WERI-Rb-1 (cell line): ENCODE measurements around the gene TNFAIP8.

Experiments used
- DNase-seq: peaks from one replicate; pipeline ENCODE4 v3.0.0-alpha.2; 2020
- H3K27ac ChIP-seq: fragments of 250-450 bp; sonication (Bioruptor Pico); 2 replicates; pipeline ENCODE4 v1.5.1; 2020; ENCODE audit warnings: mild to moderate bottlenecking, moderate library complexity
- H3K27me3 ChIP-seq: fragments of 250-450 bp; sonication (Bioruptor Pico); 2 replicates; pipeline ENCODE4 v1.5.1; 2021; ENCODE audit warnings: mild to moderate bottlenecking, low read depth, moderate library complexity; ENCODE audit not compliant: insufficient read depth, severe bottlenecking
- H3K36me3 ChIP-seq: fragments of 250-450 bp; sonication (Bioruptor Pico); 2 replicates; pipeline ENCODE4 v1.5.1; 2020; ENCODE audit warnings: mild to moderate bottlenecking, moderate library complexity
- H3K4me3 ChIP-seq: 2 replicates; pipeline ENCODE4 v1.5.1; 2011; ENCODE audit warnings: low read depth, mild to moderate bottlenecking, control low read depth, low read length
- H3K9me3 ChIP-seq: fragments of 250-450 bp; sonication (Bioruptor Pico); 2 replicates; pipeline ENCODE4 v1.5.1; 2021; ENCODE audit warnings: mild to moderate bottlenecking, moderate library complexity; ENCODE audit not compliant: severe bottlenecking
- TF ChIP-seq, protein P1 (sequence below): IDR thresholded peaks from 2 replicates; pipeline ENCODE4 v1.5.1; 2011; ENCODE audit warnings: low read depth, mild to moderate bottlenecking, control low read depth, inconsistent platforms, low read length

The TNFAIP8 gene

DNA sequence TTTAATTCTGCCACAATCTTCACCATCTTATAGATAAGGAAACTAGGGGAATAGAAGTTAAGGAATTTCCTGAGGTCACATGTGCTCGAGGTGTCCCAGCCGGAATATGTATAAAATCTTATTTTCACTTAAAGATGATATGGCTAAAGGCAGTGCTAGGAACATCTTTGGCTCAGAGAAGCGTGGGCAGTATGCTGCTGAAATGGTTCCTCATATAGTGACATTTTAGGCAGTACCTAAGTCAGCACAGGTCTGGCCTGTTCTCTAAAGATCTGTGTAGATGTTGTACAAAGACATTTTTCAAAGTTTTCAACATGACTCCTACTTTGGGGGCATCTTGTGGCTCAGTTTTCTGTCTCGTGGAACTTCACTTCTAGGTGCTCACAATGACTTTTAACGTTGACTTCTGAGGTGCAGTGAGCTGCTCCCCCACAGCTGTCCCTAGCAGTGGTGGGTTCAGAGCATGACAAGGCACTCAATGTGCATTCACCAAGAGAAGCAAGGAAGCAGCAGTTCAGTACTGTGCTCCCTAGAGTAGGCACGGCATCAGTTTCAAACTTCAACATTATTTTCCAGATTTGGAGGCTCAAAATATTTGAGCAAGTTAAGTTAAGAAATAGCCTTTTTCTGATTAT, 40.3 kb downstream of the TNFAIP8 start:
- Histone ChIP-seq H3K36me3 (peaks cover 6% of the 10 kb centered on the region), H3K9me3 (no peaks in the 10 kb centered on the region), H3K4me3 (no peak overlapping the region), H3K27ac (no peak overlapping the region), H3K27me3 (no peaks in the 10 kb centered on the region)
- TF ChIP-seq, protein P1, sequence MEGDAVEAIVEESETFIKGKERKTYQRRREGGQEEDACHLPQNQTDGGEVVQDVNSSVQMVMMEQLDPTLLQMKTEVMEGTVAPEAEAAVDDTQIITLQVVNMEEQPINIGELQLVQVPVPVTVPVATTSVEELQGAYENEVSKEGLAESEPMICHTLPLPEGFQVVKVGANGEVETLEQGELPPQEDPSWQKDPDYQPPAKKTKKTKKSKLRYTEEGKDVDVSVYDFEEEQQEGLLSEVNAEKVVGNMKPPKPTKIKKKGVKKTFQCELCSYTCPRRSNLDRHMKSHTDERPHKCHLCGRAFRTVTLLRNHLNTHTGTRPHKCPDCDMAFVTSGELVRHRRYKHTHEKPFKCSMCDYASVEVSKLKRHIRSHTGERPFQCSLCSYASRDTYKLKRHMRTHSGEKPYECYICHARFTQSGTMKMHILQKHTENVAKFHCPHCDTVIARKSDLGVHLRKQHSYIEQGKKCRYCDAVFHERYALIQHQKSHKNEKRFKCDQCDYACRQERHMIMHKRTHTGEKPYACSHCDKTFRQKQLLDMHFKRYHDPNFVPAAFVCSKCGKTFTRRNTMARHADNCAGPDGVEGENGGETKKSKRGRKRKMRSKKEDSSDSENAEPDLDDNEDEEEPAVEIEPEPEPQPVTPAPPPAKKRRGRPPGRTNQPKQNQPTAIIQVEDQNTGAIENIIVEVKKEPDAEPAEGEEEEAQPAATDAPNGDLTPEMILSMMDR: no peak
- no peak for DNase-seq

DNA sequence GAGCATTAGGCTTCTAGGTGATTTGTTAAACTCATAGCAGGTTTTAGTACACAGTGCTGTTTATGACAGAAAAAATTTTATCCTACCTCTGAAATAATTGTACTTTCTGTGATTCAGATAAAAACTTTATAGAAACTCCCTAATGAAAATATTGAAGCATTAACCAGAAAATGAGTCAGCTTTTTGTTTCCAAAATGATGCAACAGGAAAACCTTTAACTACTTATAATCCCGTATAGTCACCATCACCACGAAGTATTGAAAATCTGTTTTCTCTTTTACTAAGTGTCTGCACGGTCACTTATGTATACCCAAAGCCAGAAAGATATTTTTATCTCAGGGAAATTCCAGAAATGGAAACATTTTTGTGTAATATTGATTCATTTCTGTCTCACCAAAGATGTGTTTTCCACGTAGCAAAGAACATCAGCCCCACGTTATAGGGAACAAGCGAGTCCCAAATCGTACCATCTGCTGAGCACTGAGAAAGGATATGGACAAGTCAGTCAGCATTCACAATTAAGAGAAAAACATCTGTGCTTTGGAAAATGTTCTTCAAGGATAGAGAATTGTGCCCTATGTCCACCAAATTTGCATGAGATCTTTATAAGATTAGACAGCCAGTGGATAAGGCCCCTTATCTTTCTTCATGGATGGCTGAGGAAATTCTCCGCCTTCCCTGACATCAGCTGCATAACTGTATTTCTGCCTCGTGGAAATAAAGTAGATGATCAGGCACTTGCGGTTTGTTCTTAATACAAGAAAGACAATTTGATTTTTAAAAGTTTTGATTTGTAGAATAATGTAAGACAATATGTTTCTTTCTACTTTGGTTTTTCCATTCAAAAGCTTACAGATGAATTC, 41.9 kb downstream of the TNFAIP8 start:
- Histone ChIP-seq H3K4me3 (no peak overlapping the region), H3K9me3 (no peaks in the 10 kb centered on the region), H3K27me3 (no peaks in the 10 kb centered on the region), H3K27ac (no peak overlapping the region), H3K36me3 (peaks cover 5% of the 10 kb centered on the region)
- no peak for DNase-seq
- TF ChIP-seq, protein P1: no peak

DNA sequence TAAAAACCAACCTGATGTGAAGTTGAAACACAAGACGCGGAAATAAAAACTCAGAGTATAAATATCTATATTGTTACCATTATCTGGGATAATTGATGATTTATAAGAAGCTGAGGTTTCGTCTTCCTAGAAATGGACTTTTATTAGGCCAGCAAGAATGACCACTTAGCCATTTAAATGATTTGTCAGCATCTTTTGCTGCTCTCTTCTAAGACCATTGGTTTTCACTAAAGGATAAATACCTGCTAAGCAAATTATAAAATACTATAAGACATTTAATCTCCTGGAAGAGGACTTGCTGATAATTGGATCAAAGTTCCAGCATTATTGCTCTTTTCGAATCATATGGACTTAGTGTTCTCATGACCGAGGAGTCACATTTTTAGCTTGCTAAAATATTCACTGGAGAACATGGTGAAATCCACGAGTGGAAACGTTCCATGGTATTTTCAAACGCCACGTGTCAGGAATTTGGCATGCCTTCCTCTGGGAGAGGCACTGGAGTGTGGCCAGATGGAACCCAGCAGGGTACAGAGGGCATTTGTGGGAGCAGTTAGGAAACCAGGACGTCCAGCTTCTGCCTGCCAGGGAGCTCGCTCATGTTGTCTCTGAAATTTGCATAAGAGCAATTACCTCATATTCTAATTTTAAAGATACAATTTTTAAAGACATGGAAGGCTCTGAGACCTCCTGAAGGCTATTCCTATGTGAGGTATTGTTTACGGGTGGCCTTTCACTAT, 43.1 kb downstream of the TNFAIP8 start:
- no peaks in the 10 kb centered on the region for H3K27me3 ChIP-seq
- H3K27ac ChIP-seq: no peak overlapping the region
- H3K36me3 ChIP-seq: no peaks in the 10 kb centered on the region
- no peak for DNase-seq
- H3K4me3 ChIP-seq: no peak overlapping the region
- TF ChIP-seq, protein P1: no peak
- H3K9me3 ChIP-seq: no peaks in the 10 kb centered on the region

DNA sequence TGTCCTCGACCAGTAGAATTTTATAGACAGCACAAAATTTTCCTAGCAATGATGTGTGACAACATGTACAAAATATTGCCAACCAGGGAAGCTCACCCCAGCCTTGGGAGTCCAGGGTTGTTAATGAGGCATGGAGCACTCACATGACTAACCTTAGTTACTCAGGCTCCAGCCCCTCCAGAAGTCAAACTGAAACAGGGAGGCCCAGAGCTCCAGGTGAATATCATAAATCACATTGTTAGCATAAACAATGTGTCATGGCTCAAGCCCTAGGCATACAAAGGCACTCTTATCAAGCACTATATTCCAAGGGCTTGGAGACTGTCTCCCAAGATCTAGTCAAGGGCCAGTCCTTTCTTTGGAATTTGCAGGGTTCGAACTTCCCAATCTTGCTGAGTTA, 44.4 kb downstream of the TNFAIP8 start:
- H3K27ac ChIP-seq: no peak overlapping the region
- H3K4me3 ChIP-seq: no peak overlapping the region
- no peak for DNase-seq
- TF ChIP-seq, protein P1: no peak
- no peaks in the 10 kb centered on the region for H3K9me3 ChIP-seq
- H3K27me3 ChIP-seq: no peaks in the 10 kb centered on the region
- H3K36me3 ChIP-seq: no peaks in the 10 kb centered on the region

DNA sequence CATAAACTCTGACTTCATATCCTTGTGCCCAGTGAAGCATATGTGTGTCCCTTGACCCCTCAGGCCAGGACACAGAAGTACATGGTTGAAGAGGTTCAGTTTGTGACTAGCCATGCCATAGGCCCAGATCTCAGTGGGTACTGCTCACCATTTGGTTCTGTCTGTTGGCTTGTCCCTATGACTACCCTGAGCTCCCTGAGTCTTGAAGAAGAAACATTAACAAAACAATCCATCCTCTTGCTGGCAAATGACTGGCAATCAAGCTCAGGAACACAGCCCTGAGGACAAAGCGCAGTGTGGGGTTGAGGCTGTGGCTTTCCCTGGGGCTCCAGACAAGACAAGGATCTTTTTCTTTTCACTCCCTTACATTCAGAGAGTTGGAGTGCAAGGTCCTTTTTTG, 46.3 kb downstream of the TNFAIP8 start:
- TF ChIP-seq, protein P1: no peak
- H3K27me3 ChIP-seq: no peaks in the 10 kb centered on the region
- no peaks in the 10 kb centered on the region for H3K36me3 ChIP-seq
- H3K9me3 ChIP-seq: no peaks in the 10 kb centered on the region
- H3K27ac ChIP-seq: no peak overlapping the region
- H3K4me3 ChIP-seq: no peak overlapping the region
- no peak for DNase-seq
